HG03196 (cell line): Measurements from ENCODE around the gene GRIA3.

Experiments
- ATAC-seq: cut with Tn5 transposase; IDR thresholded peaks from one replicate; pipeline ENCODE4 v1.9.1; 2021; ENCODE audit not compliant: unreplicated experiment

GRIA3 gene

GRCh38 chrX:123184219-123184865 is at the start of gene GRIA3:
GRIA3 (plus strand) TSS chrX:123184278; CDS start chrX:123184536, 258 bp downstream.
- no peak for ATAC-seq

GRCh38 chrX:123138473-123138872 is 45.6 kb upstream of the GRIA3 start:
- no peak for ATAC-seq

GRCh38 chrX:123140454-123140853 is 43.6 kb upstream of the GRIA3 start:
- no peak for ATAC-seq

GRCh38 chrX:123140904-123141303 is 43.2 kb upstream of the GRIA3 start:
- no peak for ATAC-seq

GRCh38 chrX:123153846-123154335 is 30.2 kb upstream of the GRIA3 start:
- ATAC-seq: no peak

- no peak for ATAC-seq
Measured at GRCh38 chrX:123155327-123155726, 28.8 kb upstream of the GRIA3 start.

- no peak for ATAC-seq
Measured at GRCh38 chrX:123157586-123157985, 26.5 kb upstream of the GRIA3 start.

GRCh38 chrX:123159403-123159802 is 24.7 kb upstream of the GRIA3 start:
- no peak for ATAC-seq

GRCh38 chrX:123167621-123168020 is 16.5 kb upstream of the GRIA3 start:
- no peak for ATAC-seq

GRCh38 chrX:123169247-123169901 is 14.7 kb upstream of the GRIA3 start:
- ATAC-seq: no peak

GRCh38 chrX:123170546-123170945 is 13.5 kb upstream of the GRIA3 start:
- ATAC-seq: no peak

GRCh38 chrX:123171781-123172180 is 12.3 kb upstream of the GRIA3 start:
- ATAC-seq: no peak

- no peak for ATAC-seq
Measured at GRCh38 chrX:123172869-123173268, 11.2 kb upstream of the GRIA3 start.

GRCh38 chrX:123173833-123174232 is 10.2 kb upstream of the GRIA3 start:
- no peak for ATAC-seq

- ATAC-seq: no peak
Measured at GRCh38 chrX:123175366-123176122, 8.5 kb upstream of the GRIA3 start.

GRCh38 chrX:123181233-123181914 is 2.7 kb upstream of the GRIA3 start:
- no peak for ATAC-seq

- no peak for ATAC-seq
Measured at GRCh38 chrX:123184866-123185276, 793 bp downstream of the GRIA3 start.

- ATAC-seq: no peak
Measured at GRCh38 chrX:123185721-123186120, 1.6 kb downstream of the GRIA3 start.

- ATAC-seq: no peak
Measured at GRCh38 chrX:123186801-123187200, 2.7 kb downstream of the GRIA3 start.

- no peak for ATAC-seq
Measured at GRCh38 chrX:123188081-123188480, 4.0 kb downstream of the GRIA3 start.

GRCh38 chrX:123189338-123189737 is 5.3 kb downstream of the GRIA3 start:
- ATAC-seq: no peak
